Endothelial cell of umbilical vein (primary cell): ENCODE data around the gene RPLP2. TPM values are rescaled to one million over a fixed set of nuclear protein-coding genes. Genes with fewer than 3 reads are reported as not detected.
A peak's percentile ranks its signal among the peaks of the same experiment; 100 is the strongest.

Source experiments
- BruUV-seq: library from RNA; stranded (reverse); fragments of 400-500 nt; replicated peaks from 2 replicates; lab custom pipeline; 2021; lab: Mats Ljungman, UMichigan
- CTCF ChIA-PET: fragments of 300-600, 350-600 bp; sonication (Branson Sonifier 250); formaldehyde crosslinking; loops from one replicate; lab custom pipeline; 2021; ENCODE audit warnings: antibody characterized with exemption, inconsistent platforms; lab: Charles Lee
- POLR2A ChIA-PET: fragments of 300-600, 350-600 bp; sonication (Branson Sonifier 250); formaldehyde crosslinking; loops from one replicate; lab custom pipeline; 2021; ENCODE audit warnings: antibody characterized with exemption, inconsistent platforms; lab: Charles Lee
- DNase-seq: peaks from one replicate; pipeline ENCODE4 v3.0.0-alpha.2; 2011; ENCODE audit warnings: low read depth, low spot score
- FAIRE-seq: peaks from 2 replicates; lab custom pipeline; 2011; peaks lifted over from hg19 to GRCh38; lab: Jason Lieb, UNC
- H2AFZ ChIP-seq: 2 replicates; pipeline ENCODE4 v1.6.0; 2012; ENCODE audit warnings: low read depth, low read length, control low read depth, inconsistent platforms
- H3K27ac ChIP-seq: 2 replicates; pipeline ENCODE4 v1.5.1; 2011; ENCODE audit warnings: low read depth, mild to moderate bottlenecking, control low read depth, low read length, moderate library complexity; ENCODE audit not compliant: insufficient read depth
- H3K27me3 ChIP-seq, 2 experiments: 2 replicates each; pipeline versions ENCODE4 v1.6.0 to v1.6.1; 2011; ENCODE audit warnings: low read length in 2 of 2, mixed read lengths in 1 of 2; ENCODE audit not compliant: control insufficient read depth in 2 of 2, insufficient read depth in 2 of 2
- H3K36me3 ChIP-seq, 2 experiments: 2 replicates in 1 of 2; 3 replicates in 1 of 2; pipeline ENCODE4 v1.5.1; 2011; ENCODE audit warnings: low read length in 2 of 2, mild to moderate bottlenecking in 1 of 2, moderate library complexity in 1 of 2; ENCODE audit not compliant: control insufficient read depth in 2 of 2, insufficient read depth in 2 of 2; ENCODE audit errors: extremely low read depth in 1 of 2
- H3K4me1 ChIP-seq: 3 replicates; pipeline ENCODE4 v1.5.1; 2011; ENCODE audit warnings: mild to moderate bottlenecking, low read length; ENCODE audit not compliant: control insufficient read depth, insufficient read depth; ENCODE audit errors: extremely low read depth
- H3K4me2 ChIP-seq: 2 replicates; pipeline ENCODE4 v1.6.1; 2011; ENCODE audit warnings: low read length, control low read depth, mixed read lengths; ENCODE audit not compliant: insufficient read depth
- H3K4me3 ChIP-seq, 3 experiments: fragments of 200-600 bp in 1 of 3; sonication (generic), shearing (Covaris generic) in 1 of 3; replicated peaks in 1 of 3; 2 replicates each; pipeline ENCODE4 v1.5.1; 2011 to 2016; ENCODE audit warnings: control low read depth in 3 of 3, low read length in 3 of 3, mild to moderate bottlenecking in 2 of 3, inconsistent platforms in 1 of 3, low read depth in 1 of 3, moderate library complexity in 1 of 3; ENCODE audit not compliant: insufficient read depth in 1 of 3
- H3K79me2 ChIP-seq: 2 replicates; pipeline ENCODE4 v1.6.0; 2012; ENCODE audit warnings: low read length, inconsistent platforms; ENCODE audit not compliant: control insufficient read depth, insufficient read depth
- H3K9ac ChIP-seq: replicated peaks from 2 replicates; pipeline ENCODE3; 2011; ENCODE audit warnings: low read length, control low read depth; ENCODE audit not compliant: insufficient read depth; ENCODE audit errors: extremely low read depth
- H3K9me1 ChIP-seq: replicated peaks from 3 replicates; pipeline ENCODE4 v1.6.0; 2011; ENCODE audit warnings: mild to moderate bottlenecking, low read length; ENCODE audit not compliant: control insufficient read depth, insufficient read depth; ENCODE audit errors: extremely low read depth
- H3K9me3 ChIP-seq: replicated peaks from 2 replicates; pipeline ENCODE4 v1.5.1; 2012; ENCODE audit warnings: low read length, inconsistent platforms; ENCODE audit not compliant: control insufficient read depth, insufficient read depth
- H4K20me1 ChIP-seq: replicated peaks from 2 replicates; pipeline ENCODE3; 2011; ENCODE audit warnings: mild to moderate bottlenecking, low read length; ENCODE audit not compliant: control insufficient read depth, insufficient read depth; ENCODE audit errors: extremely low read depth
- EZH2 ChIP-seq: IDR thresholded peaks from 2 replicates; pipeline ENCODE4 v1.6.1; 2012; ENCODE audit warnings: borderline replicate concordance, low read depth, mild to moderate bottlenecking, moderate library complexity, low read length, inconsistent platforms; ENCODE audit not compliant: severe bottlenecking
- FOS ChIP-seq: IDR thresholded peaks from 2 replicates; pipeline ENCODE4 v1.6.1; 2011; ENCODE audit warnings: mild to moderate bottlenecking, low read length, moderate library complexity, borderline replicate concordance; ENCODE audit not compliant: insufficient read depth
- GATA2 ChIP-seq: IDR thresholded peaks from 2 replicates; pipeline ENCODE4 v1.7.0; 2011; ENCODE audit warnings: low read depth, mild to moderate bottlenecking, moderate library complexity, mixed read lengths, low read length; ENCODE audit not compliant: insufficient read length, insufficient read depth
- JUN ChIP-seq: IDR thresholded peaks from 2 replicates; pipeline ENCODE4 v1.6.1; 2011; ENCODE audit warnings: borderline replicate concordance, low read depth; ENCODE audit not compliant: insufficient read length, insufficient read depth
- MYC ChIP-seq: IDR thresholded peaks from one replicate; pipeline ENCODE4 v1.6.1; 2011; ENCODE audit warnings: mild to moderate bottlenecking, low read depth, low read length
- POLR2A ChIP-seq: IDR thresholded peaks from 2 replicates; pipeline ENCODE4 v1.6.1; 2012; ENCODE audit warnings: low read depth, mild to moderate bottlenecking, control low read depth, low read length
- POLR2AphosphoS5 ChIP-seq: IDR thresholded peaks from 2 replicates; pipeline ENCODE4 v1.6.1; 2012; ENCODE audit warnings: low read depth, mild to moderate bottlenecking, control low read depth, low read length, moderate library complexity; ENCODE audit not compliant: insufficient read depth
- dilution Hi-C: fragments of 300-500 bp; cut with MboI; formaldehyde crosslinking; loops from one replicate; pipeline ENCODE4 v1.15.0; 2019; ENCODE audit warnings: low sequenced_read_pairs; ENCODE audit not compliant: extremely low pct_ligation_motif_present
- intact Hi-C: fragments of 100-400 bp; cut with micrococcal nuclease; formaldehyde crosslinking; loops from one replicate; pipeline ENCODE4 v1.10.0; 2022
- polyA plus RNA-seq, 4 experiments: library from polyadenylated mRNA; depleted of rRNA in 3 of 4; stranded (reverse) in 3 of 4; unstranded in 1 of 4; fragments of >200 nt; gene quantifications; 2 replicates each; pipeline versions ENCODE4 v1.2.1 to v1.2.3, GENCODE V29; 2011 to 2012; ENCODE audit warnings: missing spikeins in 1 of 4
- total RNA-seq: library from RNA; stranded (reverse); gene quantifications from 2 replicates; pipeline ENCODE4 v1.2.3, GENCODE V29; 2021
- TF ChIP-seq, protein P1 (sequence below): IDR thresholded peaks from 2 replicates; pipeline ENCODE4 v1.6.1; 2011; ENCODE audit not compliant: insufficient read depth, insufficient read length
- TF ChIP-seq, protein P2 (sequence below), 2 donors: IDR thresholded peaks; 1 replicate in 1 of 2; 2 replicates in 1 of 2; pipeline ENCODE4 v1.5.1; 2011; ENCODE audit warnings: low read length in 2 of 2, mild to moderate bottlenecking in 2 of 2, moderate library complexity in 2 of 2, control low read depth in 1 of 2, inconsistent platforms in 1 of 2, low read depth in 1 of 2; ENCODE audit not compliant: insufficient read depth in 1 of 2; ENCODE audit errors: extremely low read depth in 1 of 2

RPLP2 gene
- total and polyA plus RNA-seq, 2 donors (not counting 3 experiments of a cell fraction or from before 2014, with no cell fraction given), result 1,579 to 1,739 TPM

DNA sequence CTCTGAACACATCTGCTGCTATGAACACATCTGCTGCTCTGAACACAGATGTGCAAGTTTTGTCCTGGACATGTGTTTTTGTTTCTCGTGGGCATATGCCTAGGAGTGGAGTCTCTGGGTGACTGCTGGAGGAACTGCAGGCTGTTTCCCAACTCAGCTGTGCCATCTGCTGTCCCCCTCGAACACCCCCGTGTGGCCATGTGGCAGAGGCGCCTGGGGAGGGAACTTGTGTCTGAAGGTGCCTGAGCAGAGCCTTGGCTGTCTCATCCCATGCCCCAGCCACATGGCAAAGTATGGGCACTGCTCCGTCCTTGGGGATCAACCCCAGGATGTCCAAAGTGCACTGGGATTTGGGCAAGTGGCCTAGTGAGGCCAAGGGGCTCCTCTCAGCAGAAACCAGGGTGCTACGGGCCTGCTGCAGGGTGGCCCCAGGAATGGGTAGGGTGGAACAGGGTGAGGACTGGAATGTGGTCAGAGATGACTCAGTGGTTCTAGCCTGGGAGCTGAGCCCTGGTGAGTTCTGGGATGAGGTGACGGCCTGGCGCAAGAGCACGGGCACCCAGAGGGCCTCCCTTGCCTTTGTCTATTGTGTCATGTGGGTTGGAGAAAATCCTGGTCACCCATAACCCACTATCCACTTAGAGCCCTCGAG, 47.2 kb upstream of the RPLP2 start:
- H3K9me3 ChIP-seq, result no peaks in the 10 kb centered on the region
- DNase-seq (no peak), FAIRE-seq (no peak)
- BruUV-seq, result no TSS peak
- ChIA-PET POLR2A (interaction anchor here (0.6 kb wide), 1 partner anchor 13 kb away, joined by 4 read pairs; no protein-coding TSS in a partner anchor), CTCF (interaction anchor here (1.3 kb wide), 1 partner anchor 13 kb away, joined by 4 read pairs; no protein-coding TSS in a partner anchor)
- peaks cover 1% of the 10 kb centered on the region for H3K79me2 ChIP-seq
- peaks cover 16 to 32% of the 10 kb centered on the region in 2 experiments for H3K36me3 ChIP-seq
- no peak overlapping the region for H3K4me3 ChIP-seq
- no peak overlapping the region for H2AFZ ChIP-seq
- no peak overlapping the region for H3K9ac ChIP-seq
- H3K4me1 ChIP-seq, result no peaks in the 10 kb centered on the region
- H3K4me2 ChIP-seq, result no peak overlapping the region
- intact Hi-C loops (no loop called here), dilution Hi-C loops (no loop called here)
- TF ChIP-seq POLR2A (peak; percentile 10), JUN (no peak)
- H3K27me3 ChIP-seq, result no peaks in the 10 kb centered on the region
- H4K20me1 ChIP-seq, result no peaks in the 10 kb centered on the region
- H3K27ac ChIP-seq, result no peak overlapping the region
- no peaks in the 10 kb centered on the region for H3K9me1 ChIP-seq

DNA sequence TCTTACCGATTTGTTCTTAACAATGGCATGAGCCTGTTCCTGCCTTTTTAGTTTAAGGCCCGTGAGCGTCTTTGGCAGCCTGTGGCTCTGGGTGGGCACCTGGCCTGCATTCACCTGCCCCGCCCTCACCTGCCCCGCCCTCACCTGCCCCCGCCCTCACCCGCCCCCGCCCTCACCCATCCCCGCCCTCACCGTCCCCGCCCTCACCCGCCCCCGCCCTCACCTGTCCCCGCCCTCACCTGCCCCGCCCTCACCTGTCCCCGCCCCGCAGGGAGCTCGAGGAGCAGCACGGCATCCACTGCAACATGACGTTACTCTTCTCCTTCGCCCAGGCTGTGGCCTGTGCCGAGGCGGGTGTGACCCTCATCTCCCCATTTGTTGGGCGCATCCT, 46.7 kb upstream of the RPLP2 start:
- no peaks in the 10 kb centered on the region for H3K4me1 ChIP-seq
- TF ChIP-seq EZH2 (no peak), POLR2AphosphoS5 (no peak), GATA2 (no peak), FOS (no peak), MYC (no peak), JUN (no peak), POLR2A (no peak)
- TF ChIP-seq, protein P1, sequence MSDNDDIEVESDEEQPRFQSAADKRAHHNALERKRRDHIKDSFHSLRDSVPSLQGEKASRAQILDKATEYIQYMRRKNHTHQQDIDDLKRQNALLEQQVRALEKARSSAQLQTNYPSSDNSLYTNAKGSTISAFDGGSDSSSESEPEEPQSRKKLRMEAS, result no peak
- TF ChIP-seq, protein P2, sequence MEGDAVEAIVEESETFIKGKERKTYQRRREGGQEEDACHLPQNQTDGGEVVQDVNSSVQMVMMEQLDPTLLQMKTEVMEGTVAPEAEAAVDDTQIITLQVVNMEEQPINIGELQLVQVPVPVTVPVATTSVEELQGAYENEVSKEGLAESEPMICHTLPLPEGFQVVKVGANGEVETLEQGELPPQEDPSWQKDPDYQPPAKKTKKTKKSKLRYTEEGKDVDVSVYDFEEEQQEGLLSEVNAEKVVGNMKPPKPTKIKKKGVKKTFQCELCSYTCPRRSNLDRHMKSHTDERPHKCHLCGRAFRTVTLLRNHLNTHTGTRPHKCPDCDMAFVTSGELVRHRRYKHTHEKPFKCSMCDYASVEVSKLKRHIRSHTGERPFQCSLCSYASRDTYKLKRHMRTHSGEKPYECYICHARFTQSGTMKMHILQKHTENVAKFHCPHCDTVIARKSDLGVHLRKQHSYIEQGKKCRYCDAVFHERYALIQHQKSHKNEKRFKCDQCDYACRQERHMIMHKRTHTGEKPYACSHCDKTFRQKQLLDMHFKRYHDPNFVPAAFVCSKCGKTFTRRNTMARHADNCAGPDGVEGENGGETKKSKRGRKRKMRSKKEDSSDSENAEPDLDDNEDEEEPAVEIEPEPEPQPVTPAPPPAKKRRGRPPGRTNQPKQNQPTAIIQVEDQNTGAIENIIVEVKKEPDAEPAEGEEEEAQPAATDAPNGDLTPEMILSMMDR (IDR thresholded peaks at IDR 0.05; ENCODE audit: extremely low read depth in 1 of 2, insufficient read depth in 1 of 2, low read depth in 1 of 2, low read length in 2 of 2), result no peak
- no peak overlapping the region for H3K4me3 ChIP-seq
- H3K36me3 ChIP-seq, result peaks cover 13 to 32% of the 10 kb centered on the region in 2 experiments
- no peak overlapping the region for H3K4me2 ChIP-seq
- H3K9me1 ChIP-seq, result no peaks in the 10 kb centered on the region
- no peaks in the 10 kb centered on the region for H4K20me1 ChIP-seq
- dilution Hi-C loops, result no loop called here
- H3K27me3 ChIP-seq, result no peaks in the 10 kb centered on the region
- no peak overlapping the region for H3K27ac ChIP-seq
- H2AFZ ChIP-seq, result no peak overlapping the region
- H3K9me3 ChIP-seq, result no peaks in the 10 kb centered on the region
- BruUV-seq, result no TSS peak
- intact Hi-C loops, result no loop called here
- FAIRE-seq (no peak), DNase-seq (no peak)
- ChIA-PET CTCF (interaction anchor here (1.1 kb wide), 1 partner anchor 15 kb away, joined by 4 read pairs; no protein-coding TSS in a partner anchor), POLR2A (interaction anchor here (0.6 kb wide), 1 partner anchor 12 kb away, joined by 4 read pairs; no protein-coding TSS in a partner anchor)
- no peaks in the 10 kb centered on the region for H3K79me2 ChIP-seq
- H3K9ac ChIP-seq, result no peak overlapping the region
